ENCODE results near the gene CCDC40.

The CCDC40 gene

GRCh38 chr17:80002070-80002641 lies 34.3 kb upstream of the CCDC40 start:
- DNase-seq, result no peak

- no peak for DNase-seq
These were observed 33.6 kb upstream of the CCDC40 start for GRCh38 chr17:80002690-80003490.

- DNase-seq, result no peak
These were observed 32.5 kb upstream of the CCDC40 start for GRCh38 chr17:80003969-80004368.

- DNase-seq, result peak; percentile 55 to 71
These were observed 30.8 kb upstream of the CCDC40 start for GRCh38 chr17:80005360-80006338.

GRCh38 chr17:80006339-80006720 lies 30.1 kb upstream of the CCDC40 start:
- no peak for DNase-seq

GRCh38 chr17:80006811-80007752 lies 29.4 kb upstream of the CCDC40 start:
- no peak for DNase-seq

- no peak for DNase-seq
These were observed 28.5 kb upstream of the CCDC40 start for GRCh38 chr17:80007939-80008338.

- DNase-seq, result peak; percentile 73 to 79
These were observed 28.0 kb upstream of the CCDC40 start for GRCh38 chr17:80008383-80008840.

GRCh38 chr17:80008848-80009247 lies 27.6 kb upstream of the CCDC40 start:
- no peak for DNase-seq

- DNase-seq, result no peak
These were observed 26.8 kb upstream of the CCDC40 start for GRCh38 chr17:80009391-80010282.

GRCh38 chr17:80010283-80010858 lies 26.1 kb upstream of the CCDC40 start:
- DNase-seq, result no peak

GRCh38 chr17:80011989-80012555 lies 24.4 kb upstream of the CCDC40 start:
- no peak for DNase-seq

- no peak for DNase-seq
These were observed 23.4 kb upstream of the CCDC40 start for GRCh38 chr17:80012765-80013741.

- DNase-seq, result no peak
These were observed 19.0 kb upstream of the CCDC40 start for GRCh38 chr17:80017226-80018010.

- DNase-seq, result no peak
These were observed 17.4 kb upstream of the CCDC40 start for GRCh38 chr17:80018917-80019651.

- no peak for DNase-seq
These were observed 14.8 kb upstream of the CCDC40 start for GRCh38 chr17:80021600-80021999.

- DNase-seq, result no peak
These were observed 12.8 kb upstream of the CCDC40 start for GRCh38 chr17:80023481-80024205.

Data from CD4-positive, alpha-beta T cell treated with Interferon alpha-2 for 1 hour (primary cell).